CD4-positive, alpha-beta T cell treated with Interleukin-17A for 4 hours (primary cell): ENCODE results near the gene CDKN2A.

Experiments
- DNase-seq: peaks from one replicate; pipeline ENCODE4 v3.0.0-alpha.2; 2020; ENCODE audit warnings: mixed read lengths

Gene CDKN2A

GRCh38 chr9:21936161-21936560, 58.0 kb downstream of the CDKN2A start:
- DNase-seq, result no peak

GRCh38 chr9:21935631-21936030, 58.6 kb downstream of the CDKN2A start:
- no peak for DNase-seq

DNA sequence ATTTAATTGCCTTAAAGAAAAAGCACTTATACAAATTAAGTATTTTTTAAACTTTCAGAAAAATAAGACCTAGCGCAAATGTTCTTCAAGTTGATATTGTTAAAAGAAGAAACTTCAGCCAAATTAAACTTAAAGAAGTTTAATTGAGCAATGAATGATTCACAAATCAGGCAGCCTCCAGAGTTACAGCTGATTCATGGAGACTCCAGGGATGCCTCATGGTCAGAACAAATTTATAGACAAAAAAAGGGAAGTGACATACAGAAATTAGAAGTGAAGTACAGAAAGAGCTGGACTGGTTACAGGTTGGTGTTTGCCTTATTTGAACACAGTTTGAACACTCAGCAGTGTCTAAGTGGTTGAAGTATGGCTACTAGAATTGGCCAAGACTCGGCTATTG, 60.3 kb downstream of the CDKN2A start:
- no peak for DNase-seq

DNA sequence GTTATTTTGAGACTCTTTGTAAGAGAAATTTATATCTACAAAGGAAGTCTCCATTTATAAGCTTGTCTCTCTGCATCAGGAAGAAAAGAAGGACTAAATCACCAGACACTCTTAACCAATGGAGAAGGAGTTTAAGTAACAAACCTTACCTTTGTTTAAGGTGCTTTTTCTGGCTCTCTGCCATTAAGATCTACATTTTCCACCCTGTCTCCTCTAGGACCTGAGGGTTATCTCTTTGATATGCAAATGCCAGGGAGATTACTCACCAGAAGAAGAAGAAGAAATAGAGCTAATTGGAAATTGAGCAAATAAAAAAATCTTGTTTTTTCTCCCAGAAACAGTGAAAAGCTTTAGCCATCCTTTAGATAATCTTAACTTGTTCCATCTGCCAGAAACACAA, 60.9 kb downstream of the CDKN2A start:
- DNase-seq, result no peak

- DNase-seq, result no peak
Observed at GRCh38 chr9:21931428-21931827, 62.8 kb downstream of the CDKN2A start.

GRCh38 chr9:21927752-21928151, 66.4 kb downstream of the CDKN2A start:
- no peak for DNase-seq

DNA sequence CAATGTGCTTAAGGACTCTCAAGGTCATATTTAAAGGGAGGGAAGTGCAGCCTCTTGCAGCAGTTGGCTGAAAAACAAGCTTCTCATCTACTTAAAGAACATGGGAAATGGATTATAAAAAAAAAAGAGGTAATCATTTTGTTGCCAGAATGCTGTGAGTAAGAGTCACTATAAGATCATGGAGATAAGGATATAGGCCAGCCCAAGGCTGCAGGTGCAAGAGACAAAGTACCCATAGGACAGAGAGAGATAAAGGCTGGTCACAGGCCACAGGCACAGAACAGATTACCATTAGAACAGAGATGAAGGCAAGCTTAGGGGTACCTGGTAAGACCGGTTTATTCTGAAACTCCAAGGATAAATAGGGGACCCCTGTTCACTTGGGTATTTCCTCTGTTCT, 70.5 kb downstream of the CDKN2A start:
- no peak for DNase-seq

DNA sequence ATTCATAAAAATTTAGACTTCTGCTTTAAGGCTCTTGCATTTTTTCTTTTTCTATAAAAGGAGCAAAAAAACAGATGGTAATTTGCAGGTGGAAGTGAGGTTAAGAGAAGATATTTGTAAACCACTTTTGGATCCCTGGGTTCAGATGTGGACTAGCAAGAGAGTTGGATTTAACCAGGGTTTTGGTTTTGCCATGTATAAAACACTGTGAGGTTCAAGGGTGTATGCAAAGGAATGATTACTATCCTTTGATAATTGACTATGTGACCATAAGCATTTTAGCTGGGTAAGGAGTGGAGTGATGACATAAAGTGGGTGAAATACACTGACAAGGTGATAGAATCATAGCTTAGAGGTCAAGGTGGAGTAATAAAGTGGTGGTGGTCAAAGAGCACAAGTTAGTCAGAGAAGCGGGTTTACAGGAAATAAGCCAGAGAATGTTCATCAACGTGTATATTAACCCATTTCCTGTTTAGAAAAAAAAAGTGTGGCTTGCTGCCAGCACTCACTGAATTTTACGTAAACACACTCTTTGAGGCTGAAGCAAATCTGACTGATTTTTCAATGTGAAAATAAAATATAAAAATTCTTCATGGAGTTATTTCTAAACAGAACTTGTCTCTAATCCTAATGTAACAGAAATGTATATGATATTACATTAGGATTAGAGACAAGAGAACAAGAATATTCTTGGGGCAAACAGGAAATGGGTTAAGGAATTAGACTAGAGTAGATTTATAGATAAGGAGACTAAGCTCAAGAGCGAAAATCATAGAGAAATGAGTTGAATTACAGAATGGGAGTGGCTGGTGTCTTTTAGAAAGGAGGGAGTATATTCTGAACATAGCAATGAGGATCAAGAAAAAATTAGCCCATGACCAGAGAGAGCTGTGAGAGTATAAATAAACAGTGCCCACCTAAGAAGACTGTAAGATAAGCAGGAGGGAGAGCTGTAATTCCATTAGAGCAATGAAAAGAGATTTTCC, 74.5 kb downstream of the CDKN2A start:
- DNase-seq, result peak; percentile 46
